Fibroblast of the conjunctiva (primary cell): ENCODE results near the gene NEU4.
A peak's percentile ranks its signal among the peaks of the same experiment; 100 is the strongest.
"Not testable (repeated sequence)": the region's sequence is repeated elsewhere in the genome, so short reads cannot be mapped to it uniquely, and the experiment has no call there.

Experiments used
- DNase-seq: peaks from one replicate; pipeline ENCODE4 v3.0.0-alpha.2; 2010; ENCODE audit warnings: low read depth

NEU4 gene, protein sequence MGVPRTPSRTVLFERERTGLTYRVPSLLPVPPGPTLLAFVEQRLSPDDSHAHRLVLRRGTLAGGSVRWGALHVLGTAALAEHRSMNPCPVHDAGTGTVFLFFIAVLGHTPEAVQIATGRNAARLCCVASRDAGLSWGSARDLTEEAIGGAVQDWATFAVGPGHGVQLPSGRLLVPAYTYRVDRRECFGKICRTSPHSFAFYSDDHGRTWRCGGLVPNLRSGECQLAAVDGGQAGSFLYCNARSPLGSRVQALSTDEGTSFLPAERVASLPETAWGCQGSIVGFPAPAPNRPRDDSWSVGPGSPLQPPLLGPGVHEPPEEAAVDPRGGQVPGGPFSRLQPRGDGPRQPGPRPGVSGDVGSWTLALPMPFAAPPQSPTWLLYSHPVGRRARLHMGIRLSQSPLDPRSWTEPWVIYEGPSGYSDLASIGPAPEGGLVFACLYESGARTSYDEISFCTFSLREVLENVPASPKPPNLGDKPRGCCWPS

DNA sequence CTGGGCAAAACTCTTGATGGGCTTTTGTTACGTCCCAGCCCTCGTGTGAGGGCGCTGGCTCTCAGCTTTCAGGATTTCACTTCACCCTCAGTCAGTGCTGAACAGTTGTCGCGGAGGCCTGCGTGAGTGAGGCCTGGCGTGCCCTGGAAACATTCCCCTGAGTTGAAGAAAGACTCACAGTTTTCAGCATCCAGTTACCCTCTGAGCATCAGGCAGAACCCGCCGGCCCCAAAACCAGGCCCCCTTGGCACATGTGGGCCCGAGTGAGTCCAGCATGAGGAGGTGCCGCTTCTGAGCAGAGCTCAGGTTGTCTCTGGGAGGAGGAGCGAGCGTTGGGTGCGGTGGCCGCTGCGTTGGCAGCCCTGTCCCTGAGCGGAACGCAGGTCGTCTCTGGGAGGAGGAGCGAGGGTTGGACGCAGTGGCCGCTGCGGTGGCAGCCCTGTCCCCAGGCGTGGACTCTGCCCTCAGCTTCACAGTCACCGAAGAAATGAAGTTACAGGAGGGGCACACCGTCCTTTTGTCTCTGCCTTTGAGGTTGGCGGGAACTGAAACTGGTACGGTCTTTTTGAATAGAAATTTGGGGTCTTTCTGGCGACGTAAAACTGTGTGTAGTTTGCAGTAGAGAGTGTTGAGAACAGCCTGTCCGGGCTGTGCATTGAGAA, at the start of gene NEU4:
TSS of gene NEU4 (plus strand) at position 473 of the 662 bp plus-strand sequence. CDS start 5,292 bp downstream, outside the sequence.
- DNase-seq: no peak

DNA sequence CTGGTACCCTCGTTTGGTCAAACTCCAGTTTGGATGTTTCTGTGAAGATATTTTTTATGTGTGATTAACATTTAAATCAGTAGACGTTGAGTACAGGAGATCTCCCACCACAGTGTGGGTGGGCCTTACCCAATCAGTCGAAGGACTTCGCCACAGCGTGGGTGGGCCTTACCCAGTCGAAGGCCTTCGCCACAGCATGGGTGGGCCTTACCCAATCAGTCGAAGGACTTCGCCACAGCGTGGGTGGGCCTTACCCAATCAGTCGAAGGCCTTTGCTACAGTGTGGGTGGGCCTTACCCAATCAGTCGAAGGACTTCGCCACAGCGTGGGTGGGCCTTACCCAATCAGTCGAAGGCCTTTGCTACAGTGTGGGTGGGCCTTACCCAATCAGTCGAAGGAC, 49.1 kb upstream of the NEU4 start:
- DNase-seq: not testable (repeated sequence)

DNA sequence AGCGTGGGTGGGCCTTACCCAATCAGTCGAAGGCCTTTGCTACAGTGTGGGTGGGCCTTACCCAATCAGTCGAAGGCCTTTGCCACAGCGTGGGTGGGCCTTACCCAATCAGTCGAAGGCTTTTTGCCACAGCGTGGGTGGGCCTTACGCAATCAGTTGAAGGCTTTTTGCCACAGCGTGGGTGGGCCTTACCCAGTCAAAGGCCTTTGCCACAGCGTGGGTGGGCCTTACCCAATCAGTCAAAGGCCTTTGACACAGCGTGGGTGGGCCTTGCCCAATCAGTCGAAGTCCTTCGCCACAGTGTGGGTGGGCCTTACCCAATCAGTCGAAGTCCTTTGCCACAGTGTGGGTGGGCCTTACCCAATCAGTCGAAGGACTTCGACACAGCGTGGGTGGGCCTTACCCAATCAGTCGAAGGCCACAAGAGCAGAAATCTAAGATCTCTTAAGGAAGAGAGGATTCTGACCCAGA, 48.7 kb upstream of the NEU4 start:
- DNase-seq: no peak

DNA sequence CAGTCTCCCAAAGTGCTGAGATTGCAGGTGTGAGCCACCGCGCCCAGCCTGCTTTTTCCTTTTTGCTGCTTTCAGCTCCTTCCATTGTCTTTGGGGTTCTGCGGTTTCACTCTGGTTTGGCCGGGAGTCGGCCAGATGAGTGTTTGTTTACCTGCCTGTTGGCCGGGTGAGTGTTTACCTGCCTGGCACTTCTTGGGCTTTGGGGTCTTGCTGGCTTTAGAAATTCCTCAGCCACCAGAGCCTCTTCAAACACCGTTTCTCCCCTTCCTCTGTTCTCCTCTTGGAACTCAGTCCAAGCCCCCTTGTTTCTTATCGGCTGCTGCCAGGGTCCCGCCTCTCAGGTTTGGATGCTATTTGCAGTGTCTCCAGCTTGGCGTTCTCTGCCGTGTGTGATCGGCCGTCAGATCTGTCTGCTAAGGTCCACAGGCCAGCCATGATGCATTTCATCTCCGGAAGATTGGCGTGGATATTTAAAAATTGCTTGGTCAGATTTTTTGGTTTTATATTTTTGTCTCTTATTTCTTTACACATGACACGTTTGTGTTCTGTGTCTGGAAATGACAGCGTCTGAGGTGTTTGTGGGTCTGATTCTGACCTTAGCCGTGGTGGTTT, 46.6 kb upstream of the NEU4 start:
- no peak for DNase-seq

DNA sequence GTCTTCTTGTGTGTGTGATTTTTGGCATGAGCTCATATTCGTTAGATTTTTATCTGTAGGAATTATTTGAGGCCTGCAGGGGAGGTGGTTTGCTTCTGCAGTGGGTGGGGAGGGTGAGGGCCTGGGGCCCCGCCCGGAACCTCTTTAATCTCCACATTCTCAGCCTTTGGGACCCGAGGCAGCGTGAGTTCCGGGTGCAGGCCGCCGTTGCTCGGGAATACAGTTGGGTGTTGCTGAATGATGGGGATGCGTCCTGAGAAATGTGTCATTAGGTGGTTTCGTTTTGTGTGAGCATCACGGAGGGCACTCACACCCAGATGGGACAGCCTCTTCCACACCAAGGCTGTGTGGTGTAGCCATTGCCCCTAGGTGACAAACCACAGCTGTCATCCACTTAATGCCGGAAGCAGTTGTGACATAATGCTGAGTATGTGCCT, 46.0 kb upstream of the NEU4 start:
- DNase-seq: no peak

DNA sequence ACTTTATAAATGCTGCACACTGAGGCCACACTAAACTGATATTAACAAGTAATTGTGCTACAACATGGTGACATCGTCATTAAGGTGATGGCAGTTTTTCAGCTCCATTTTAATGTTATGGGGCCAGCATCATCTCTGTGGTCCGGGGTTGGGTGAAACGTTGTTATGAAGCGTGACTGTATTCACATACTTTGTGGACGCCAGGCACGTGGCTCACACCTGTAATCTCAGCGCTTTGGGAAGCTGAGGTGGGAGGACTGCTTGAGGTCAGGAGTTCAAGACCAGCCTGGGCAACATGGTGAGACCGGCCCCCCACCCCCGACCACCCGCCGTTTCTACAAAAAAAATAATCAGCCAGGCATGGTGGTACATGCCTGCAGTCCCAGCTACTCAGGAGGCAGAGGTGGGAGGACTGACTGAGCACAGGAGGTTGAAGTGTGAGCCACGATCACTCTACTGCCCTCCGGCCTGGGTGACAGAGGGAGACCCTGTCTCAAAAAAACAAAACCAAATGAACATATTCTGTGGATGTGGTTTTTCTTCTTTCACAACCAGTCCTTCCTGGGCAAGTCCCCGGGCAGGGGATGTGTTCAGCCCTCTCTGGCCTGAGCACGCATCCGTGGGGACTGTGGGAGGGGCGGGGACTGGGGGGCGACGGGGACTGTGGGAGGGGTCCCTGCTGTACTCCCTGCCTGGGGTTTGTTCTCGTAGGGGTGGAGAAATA, 45.3 kb upstream of the NEU4 start:
- no peak for DNase-seq

DNA sequence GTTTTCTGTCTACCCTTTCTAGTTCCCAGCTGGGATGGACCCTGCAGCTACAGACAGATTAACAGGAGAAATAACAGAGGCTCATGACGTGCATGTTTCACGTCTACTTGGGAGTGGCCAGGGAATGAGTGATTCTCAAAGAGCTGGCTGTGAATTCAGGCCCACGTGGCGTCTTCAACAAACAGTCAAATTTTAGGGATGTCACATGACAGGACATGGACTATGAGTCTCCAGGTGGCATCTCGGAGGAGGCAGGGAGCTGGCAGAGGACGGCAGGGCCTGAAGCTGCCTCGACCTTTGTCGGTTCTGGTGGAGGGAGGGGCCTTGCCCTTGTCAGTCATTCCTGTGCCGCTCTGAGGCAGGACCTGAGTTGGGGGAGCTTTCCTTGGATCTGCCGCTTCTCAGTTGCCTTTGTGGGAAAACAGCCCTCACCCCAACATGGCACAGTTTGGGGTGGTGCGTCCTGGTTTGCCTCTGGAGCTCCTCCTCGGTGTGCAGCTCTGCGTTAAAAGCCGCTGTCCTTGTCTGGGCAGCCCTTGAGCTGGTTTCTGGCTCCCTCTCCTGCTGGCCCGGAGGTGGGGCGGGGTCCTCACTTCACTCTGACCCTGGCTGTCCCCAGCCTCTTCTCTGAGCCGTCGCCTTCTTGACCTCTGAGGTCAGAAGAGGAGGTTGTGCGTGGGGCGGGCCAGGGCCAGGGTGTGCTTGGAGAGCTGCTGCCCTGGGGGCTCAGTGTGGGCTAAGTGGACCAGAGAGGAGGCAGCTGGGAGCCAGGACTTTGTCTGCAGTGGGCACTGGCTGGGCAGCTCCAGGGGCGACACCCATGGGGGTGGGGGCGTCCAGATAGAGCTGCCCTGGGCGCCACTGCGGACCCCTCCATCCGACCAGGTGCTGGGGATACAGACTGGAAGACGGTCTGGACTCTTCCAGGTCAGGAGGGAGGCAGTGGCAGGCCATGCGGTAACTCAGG, 44.4 kb upstream of the NEU4 start:
- DNase-seq: no peak

DNA sequence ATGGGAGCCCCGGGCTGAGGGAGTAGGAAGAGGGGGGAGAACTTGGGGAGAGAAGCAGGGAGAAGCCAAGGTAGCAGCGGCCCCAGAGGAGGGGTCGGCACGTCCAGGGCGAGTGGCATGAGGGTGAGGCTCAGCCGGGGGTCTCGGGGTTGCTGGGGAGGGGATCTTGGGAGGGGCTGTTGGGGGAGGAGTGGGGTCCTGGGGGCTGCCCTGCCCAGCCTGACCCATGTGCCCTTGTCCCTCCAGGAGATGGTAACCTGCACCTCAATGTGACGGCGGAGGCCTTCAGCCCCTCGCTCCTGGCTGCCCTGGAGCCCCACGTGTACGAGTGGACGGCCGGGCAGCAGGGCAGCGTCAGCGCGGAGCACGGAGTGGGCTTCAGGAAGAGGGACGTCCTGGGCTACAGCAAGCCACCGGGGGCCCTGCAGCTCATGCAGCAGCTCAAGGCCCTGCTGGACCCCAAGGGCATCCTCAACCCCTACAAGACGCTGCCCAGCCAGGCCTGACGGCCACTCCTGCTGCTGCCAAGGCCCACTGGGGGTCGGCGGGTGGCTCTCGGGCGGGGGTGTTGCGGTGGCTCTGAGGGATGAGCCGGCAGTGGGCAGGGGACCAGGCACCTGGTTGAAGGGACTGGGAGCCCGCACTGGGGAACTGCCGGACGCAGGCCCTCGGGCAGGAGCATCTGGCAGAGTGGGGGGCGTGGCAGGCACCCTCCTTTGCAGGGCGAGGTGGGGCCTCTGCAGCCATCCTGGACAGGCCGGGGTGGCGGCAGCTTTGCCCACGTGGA, 41.3 kb upstream of the NEU4 start:
- DNase-seq: no peak

DNA sequence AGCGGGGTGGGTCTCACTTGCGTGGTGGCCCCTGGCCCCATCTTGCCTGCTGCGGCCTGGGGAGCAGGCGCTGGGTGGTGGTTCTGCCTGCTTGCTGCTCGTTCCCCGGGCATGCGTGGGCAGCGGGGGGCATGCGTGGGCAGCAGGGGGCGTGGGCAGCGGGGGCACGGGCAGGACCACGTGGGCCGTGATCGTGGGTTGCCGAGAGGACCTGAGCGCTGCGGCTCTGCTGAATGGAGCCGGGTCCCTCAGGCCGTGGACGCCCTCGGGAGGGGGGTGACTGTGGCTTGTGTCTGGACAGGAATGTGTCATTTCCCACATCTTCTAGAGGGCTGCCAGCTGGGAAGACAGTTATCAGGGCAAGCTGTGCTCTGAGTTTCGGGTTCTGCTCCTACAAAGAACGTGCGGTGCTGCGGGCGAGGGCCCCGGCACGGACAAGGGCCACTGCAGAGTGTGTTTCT, 40.7 kb upstream of the NEU4 start:
- DNase-seq: no peak

DNA sequence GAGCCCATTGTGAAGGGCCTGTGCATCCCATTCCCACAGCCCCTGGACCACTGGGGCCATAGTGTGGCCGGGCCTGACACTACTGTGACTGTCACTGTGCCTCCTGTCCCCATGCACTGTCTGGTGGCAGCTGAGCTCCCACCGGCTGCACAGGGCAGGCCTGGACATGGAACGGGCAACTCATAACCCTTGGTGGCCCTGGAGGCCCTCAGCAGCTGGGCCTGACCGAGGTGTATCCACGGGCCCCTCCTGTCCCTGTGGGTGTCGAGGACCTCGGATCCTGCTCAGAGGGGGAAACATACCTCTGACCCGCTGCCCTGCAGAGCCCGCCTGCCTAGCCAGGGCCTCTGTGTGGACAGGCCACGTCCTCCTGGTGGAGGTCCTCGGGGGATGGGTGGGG, 40.1 kb upstream of the NEU4 start:
- no peak for DNase-seq

DNA sequence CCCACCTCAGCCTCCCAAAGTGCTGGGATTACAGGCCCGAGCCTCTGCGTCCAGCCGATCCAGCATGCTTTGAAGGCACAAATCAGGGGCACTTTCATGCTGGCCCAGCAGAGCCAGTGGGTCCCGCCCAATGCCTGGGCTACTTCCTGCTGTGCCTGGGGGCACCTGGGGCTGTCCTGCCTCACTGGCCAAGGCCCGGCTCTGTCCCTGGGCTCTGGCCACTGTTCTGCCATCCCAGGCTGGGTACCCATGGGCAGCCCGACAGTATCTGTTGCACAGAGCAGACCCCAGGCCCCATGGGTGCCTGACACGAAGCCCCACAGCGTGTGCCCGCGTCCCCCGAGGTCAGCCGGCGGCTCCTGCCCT, 39.2 kb upstream of the NEU4 start:
- no peak for DNase-seq

DNA sequence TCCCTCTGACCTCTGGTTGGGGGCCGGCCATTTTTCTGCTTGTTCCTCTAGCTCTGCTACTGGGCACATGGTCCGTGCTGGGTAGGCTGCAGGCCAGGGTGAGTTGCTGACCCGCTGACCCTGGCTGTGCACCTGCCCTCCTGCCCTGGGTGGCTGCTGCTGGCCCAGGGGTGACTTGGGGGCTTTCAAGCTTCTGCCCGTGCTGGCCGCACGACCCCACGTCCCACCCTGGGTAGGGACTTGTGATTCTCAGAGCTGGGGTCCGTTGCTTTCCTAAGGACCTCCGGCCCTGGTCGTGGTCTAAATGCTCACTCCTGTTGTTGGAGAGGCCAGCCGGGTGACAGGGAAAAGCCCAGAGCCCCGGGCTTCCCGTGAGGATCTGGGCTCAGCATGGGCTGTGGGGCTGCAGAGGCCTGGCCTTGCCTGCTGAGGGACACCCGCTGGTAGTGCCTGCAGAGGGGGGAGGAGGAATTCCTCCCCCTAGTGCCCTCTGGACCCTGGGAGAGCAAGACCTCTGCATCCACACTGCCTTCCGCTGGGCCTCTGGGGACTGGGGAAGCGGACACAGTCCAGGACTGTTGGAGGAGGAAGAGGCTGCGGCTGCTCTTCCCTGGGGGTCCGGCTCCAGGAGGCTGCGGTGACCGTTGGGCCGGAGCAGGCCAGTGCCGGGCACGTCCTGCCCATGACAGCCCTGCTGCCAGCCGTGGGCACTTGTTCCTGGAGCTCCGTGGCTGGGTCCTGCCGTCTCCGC, 38.6 kb upstream of the NEU4 start:
- no peak for DNase-seq

DNA sequence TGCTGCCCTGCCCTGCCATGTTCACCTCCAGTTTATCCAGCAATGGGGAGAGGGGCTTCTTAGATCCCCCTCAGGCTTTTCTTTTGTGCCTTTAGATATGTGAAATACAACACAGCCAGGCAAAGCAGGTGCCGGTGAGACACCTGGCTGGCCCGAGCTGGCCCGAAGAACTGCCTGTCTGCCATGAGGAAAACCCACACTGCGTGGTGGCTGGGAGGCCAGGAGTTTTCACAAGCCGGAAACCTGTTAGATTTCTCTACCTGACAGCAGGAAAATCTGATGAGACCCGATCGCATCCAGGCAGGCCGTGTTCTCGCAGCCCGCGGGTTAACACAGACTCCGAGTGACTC, 38.1 kb upstream of the NEU4 start:
- DNase-seq: no peak

DNA sequence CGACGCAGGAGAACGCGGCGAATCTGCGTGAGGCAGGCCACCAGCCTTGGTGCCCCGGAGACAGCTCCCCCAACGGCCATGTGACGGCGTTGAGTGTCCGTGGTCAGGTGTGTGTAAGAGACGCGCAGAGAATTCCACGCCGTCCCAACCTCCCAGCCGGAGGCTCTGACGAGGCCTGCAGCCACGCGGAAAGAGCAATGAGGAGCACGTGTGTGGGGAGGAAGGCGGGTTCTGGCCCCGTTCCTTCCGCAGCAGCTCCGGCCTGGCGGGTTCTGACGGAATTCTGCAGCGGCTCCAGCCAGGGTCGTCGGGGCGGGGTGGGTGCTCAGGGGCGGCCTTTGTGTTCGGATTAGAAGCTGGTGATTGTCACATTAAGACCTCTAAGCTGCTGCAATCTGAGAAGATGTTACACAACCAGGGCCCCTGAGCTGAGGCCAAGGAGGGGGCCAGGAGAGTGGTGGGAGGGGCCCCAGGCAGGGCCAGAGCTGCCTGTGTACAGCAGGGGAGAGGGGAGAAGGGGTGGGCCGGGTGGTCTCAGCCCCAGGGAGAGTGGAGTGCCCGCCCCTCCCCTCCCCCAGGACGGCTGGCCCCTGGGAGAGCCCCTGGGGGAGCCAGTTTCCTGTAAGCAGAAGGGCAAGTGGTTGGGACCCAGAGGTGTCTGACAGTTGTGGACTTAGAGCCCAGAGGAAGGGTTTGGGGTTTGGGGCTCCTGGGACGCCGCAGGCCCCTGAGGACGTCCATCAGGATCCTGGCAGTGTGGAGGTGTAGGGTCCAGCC, 37.5 kb upstream of the NEU4 start:
- peak; percentile 31 for DNase-seq

DNA sequence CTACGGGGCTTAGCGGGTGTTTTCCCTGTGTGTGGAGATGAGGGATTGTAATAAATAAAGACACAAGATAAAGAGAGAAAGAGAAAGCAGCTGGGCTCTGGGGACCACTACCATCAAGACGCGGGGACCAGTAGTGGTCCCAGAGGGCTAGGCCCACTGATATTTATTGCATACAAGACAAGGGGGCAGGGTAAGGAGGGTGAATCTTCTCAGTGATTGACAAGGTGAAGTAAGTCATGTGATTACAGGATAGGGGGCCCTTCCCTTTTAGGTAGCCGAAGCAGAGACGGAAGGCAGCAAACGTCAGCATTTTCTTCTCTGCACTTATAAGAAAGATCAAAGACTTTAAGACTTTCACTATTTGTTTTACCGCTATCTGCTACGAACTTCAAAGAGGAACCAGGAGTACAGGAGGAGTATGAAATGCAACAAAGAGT, 36.9 kb upstream of the NEU4 start:
- no peak for DNase-seq

DNA sequence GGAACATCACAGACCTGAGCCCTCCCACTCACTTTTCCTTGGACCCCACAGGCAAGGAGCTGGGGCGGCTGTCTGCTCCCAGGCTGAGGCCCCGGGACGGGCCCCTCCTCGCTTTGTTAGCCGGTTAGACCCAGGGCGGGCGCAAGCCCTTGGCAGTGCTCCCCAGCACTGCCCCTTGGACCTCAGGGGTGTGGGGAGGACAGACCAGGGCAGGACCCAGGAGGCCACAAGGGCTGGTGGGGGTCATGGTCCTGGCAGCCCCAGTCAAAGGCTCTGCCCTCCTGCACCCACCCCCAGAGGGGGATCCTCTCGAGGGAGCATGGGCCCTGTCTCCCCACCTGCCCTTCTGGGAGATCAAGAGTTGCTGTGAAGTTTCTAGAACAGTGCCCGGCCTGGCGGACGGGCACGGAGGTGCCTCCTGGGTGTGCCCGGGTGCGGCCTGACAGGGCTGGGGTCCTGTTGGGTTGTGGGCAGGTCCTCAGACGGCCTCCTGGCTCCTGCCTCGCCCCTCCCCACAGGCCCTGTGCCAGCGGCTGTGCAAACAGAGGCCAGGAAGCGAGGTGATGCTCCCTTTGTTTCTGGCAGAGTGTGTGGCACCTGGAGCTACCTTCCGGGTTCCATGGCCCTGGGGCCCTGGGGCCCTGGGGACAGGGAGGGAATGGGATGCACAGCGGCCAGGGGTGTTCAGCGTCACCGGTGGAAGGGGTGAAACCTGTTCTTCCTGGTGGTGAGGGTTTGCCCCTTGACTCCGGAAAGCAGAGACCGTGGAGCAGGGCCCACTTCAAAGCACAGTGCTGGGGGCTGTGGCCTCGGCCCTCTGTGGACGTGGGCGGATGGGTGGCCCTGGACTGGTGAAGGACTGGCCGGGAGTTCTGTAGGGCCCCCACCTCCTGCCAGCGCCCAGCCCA, 35.2 kb upstream of the NEU4 start:
- DNase-seq: no peak

DNA sequence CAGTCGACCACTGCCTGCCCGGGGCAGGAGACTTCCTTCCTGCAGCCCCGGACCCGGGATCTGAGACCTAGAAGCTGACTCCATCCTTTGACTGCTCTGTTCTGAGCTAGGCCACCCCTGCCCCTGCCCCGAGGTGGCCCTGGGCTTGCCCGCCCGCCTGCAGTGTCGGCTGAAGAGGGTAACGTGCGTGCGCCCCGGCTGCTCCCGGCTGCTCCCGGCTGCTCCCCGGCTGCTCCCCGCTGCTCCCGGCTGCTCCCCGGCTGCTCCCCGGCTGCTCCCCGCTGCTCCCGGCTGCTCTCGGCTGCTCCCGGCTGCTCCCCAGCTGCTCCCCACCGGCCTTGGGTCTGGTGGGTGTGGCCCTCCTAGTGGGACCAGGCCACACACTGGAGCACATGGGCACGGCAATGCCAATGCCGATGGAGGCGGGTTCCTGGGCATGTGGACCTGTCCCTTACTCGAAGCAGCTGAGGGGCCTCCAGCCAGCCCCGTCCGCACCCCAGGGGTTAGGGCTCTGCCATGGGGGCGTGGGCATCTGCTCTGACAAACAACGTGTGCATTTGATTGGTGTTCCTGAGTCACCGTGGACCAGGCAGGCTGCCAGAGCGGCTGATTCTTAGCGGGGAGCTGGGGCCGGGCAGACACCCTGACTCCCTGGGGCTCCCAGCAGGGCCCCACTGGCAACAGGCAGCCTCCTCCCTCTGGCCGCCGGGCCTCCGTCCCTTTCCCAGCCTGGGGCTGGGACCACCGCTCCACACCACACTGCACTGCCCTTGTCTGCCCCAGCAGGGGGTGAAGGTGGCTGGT, 34.4 kb upstream of the NEU4 start:
- peak; percentile 30 for DNase-seq
